GM12873 (cell line): ENCODE data around the gene SSU72.

Source experiments
- TF ChIP-seq, protein P1 (sequence below): IDR thresholded peaks from 2 replicates; pipeline ENCODE4 v1.5.1; 2012; ENCODE audit warnings: low read depth, mild to moderate bottlenecking, moderate library complexity, low read length, control low read depth; ENCODE audit not compliant: insufficient read depth; ENCODE audit errors: missing control alignments

The SSU72 gene

DNA sequence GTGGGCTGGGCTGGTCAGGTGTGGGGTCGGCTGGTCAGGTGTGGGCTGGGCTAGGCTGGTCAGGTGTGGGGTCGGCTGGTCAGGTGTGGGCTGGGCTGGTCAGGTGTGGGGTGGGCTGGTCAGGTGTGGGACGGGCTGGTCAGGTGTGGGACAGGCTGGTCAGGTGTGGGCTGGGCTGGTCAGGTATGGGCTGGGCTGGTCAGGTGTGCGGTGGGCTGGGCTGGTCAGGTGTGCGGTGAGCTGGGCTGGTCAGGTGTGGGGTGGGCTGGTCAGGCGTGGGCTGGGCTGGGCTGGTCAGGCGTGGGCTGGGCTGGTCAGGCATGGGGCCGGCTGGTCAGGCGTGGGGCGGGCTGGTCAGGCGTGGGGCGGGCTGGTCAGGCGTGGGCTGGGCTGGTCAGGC lies 31.6 kb upstream of the SSU72 start:
- TF ChIP-seq, protein P1, sequence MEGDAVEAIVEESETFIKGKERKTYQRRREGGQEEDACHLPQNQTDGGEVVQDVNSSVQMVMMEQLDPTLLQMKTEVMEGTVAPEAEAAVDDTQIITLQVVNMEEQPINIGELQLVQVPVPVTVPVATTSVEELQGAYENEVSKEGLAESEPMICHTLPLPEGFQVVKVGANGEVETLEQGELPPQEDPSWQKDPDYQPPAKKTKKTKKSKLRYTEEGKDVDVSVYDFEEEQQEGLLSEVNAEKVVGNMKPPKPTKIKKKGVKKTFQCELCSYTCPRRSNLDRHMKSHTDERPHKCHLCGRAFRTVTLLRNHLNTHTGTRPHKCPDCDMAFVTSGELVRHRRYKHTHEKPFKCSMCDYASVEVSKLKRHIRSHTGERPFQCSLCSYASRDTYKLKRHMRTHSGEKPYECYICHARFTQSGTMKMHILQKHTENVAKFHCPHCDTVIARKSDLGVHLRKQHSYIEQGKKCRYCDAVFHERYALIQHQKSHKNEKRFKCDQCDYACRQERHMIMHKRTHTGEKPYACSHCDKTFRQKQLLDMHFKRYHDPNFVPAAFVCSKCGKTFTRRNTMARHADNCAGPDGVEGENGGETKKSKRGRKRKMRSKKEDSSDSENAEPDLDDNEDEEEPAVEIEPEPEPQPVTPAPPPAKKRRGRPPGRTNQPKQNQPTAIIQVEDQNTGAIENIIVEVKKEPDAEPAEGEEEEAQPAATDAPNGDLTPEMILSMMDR: no peak

DNA sequence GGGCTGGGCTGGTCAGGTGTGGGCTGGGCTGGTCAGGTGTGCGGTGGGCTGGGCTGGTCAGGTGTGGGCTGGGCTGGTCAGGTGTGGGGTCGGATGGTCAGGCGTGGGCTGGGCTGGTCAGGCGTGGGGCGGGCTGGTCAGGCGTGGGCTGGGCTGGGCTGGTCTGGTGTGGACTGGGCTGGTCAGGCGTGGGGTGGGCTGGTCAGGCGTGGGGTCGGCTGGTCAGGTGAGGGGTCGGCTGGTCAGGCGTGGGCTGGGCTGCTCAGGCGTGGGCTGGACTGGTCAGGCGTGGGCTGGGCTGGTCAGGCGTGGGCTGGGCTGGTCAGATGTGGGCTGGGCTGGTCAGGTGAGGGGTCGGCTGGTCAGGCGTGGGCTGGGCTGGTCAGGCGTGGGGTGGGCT lies 31.1 kb upstream of the SSU72 start:
- TF ChIP-seq, protein P1: no peak

DNA sequence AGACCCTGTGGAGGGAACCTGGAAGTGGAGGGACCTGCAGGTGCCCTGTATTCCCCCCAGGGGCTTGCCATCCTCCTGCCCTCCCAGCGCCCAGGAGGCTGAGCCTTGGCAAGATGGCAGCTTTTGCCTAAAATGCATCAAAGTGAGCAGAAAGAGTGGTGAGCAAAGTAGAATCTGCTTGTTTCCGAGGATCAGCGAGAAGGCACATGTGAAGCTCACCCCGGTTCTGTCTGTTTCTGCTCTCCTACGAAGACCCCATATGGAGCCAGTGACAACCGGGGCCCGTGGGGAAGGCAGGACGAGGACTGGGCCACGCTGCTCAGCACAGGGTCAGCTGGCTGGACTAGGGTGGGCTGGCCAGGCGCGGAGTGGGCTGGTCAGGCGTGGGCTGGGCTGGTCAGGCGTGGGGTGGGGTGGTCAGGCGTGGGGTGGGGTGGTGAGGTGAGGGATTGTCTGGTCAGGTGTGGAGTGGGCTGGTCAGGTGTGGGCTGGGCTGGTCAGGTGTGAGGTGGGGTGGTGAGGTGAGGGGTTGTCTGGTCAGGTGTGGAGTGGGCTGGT lies 30.4 kb upstream of the SSU72 start:
- TF ChIP-seq, protein P1: no peak

DNA sequence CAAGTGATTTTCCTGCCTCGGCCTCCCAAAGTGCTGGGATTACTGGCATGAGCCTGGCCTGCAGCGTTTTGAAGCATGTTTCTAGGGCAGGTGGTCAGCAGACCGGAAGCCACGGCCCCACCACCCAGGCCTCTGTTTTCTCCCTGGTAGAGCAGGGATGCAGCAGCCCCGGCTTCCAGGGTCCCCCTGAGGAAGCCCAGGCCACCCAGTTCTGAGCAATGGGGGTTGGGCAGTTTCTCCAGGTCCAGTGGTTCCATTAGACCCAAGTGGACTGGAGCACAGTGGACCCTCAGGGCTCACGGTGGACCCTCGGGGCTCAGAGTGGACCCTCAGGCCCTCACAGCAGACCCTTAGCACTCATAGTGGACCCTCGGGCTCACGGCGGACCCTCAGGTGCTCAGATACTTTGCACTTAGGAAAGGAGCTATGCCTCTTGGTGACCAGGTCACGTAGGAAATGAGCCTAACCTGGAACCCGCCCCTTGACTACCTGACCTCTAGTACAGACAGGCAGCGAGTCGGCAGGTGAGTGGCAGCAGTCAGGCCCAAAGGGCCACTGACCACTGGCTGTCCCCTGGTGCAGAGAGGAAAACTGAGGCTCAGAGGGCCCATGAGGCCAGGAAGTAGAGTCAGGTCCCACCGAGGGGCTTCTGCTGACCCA lies 29.8 kb upstream of the SSU72 start:
- TF ChIP-seq, protein P1: no peak

DNA sequence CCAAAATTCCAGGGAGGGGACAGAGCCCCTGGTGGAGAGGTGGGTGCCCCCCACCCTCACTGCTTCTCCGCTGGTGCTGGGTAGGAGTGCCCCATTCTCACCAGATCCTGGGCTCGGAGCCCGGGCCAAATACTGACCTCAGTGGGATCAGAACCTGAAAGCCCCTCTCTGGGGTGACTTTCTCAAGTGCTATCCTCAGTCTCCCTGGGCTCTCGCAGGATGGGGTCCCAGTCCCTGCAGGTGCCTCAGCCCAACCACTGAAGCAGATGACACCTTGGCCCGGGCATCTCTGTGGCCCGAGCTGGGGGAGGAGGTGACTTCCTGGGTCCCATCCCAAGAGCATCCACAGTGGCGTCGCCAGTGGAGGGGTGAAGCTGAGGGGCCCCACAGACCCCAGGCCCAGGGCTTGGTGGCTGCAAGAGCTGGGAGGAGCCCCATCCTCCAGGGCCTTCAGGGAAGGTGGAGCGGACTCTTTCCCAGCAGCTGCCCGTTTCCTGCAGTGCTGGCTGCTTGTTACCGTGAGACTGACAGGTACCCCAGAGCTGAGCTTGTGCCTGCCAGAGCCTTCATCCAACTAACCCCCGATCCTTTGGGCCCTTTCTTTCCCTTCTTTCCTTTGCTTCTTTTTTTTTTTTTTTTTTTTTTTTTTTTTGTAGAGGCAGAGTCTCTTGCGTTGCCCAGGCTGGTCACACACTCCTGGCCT lies 29.2 kb upstream of the SSU72 start:
- TF ChIP-seq, protein P1: no peak

DNA sequence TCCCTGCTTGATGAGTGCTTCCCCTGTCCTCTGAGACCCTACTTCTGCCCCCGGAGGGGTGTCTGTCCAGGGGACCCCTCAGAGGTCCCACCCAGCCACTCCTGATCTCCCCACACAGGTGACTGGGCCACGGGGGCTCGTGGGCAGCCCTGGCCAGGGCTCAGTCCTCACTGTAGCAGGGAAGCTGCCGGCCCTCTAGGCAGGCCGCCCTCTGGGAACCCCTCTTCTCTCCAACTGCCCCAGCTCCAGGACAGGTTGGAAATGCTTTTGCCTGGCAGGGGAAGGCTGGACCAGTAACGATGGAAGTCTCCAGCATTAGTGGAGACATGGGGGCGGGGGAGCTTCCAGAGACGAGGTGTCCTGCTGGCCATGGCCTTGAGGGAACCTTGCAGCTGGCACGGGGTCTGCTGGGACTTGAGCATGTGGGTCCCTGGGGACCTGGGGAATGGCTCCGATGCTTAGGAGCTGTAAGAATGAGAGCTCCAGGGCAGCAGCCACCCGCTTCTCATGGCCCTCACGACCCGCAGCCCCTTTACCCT lies 28.4 kb upstream of the SSU72 start:
- TF ChIP-seq, protein P1: no peak

DNA sequence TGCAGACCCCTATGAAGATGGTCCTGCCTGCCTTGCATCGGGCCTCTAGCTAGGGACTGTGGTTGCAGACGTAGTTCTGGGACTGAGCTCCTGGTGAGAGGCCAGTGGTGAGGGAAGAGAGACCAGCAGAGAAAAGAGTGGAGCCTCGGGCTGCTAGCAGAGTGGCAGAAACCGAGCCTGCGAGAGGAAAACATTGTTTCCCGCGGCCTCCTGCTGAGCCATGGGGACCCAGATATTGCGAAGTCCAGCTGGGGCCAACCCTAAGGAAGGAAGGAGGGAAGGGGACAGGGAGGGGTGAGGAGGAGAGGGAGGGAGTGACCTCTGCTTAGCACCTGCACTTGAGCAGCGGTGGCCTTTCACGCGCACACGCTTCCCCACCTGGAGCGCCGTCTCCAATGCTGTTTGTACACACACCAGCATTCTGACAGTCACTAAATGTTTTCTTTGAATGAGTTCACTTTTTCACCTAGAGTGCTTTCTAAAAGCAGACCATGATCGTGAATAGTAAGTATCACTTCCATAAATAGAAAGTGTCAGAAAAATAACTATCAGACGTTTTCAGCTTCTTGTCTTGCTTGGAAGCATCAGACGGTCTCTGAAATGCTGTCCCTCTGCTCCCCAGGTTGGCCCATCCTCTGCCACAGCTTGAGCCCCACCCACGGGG lies 27.8 kb upstream of the SSU72 start:
- TF ChIP-seq, protein P1: no peak
